ENCODE measurements around the gene LRRC10B.

LRRC10B gene

GRCh38 chr11:61486779-61487178 lies 21.8 kb upstream of the LRRC10B start:
- no peak for DNase-seq (ENCODE audit: low read depth in 2 of 2)

- no peak for DNase-seq (ENCODE audit: low read depth in 2 of 2)
These were observed 21.1 kb upstream of the LRRC10B start for GRCh38 chr11:61487342-61488025.

- no peak for DNase-seq (ENCODE audit: low read depth in 2 of 2)
These were observed 19.8 kb upstream of the LRRC10B start for GRCh38 chr11:61488651-61489291.

- DNase-seq (ENCODE audit: low read depth in 2 of 2): no peak
These were observed 18.5 kb upstream of the LRRC10B start for GRCh38 chr11:61489833-61490721.

- no peak for DNase-seq (ENCODE audit: low read depth in 2 of 2)
These were observed 16.7 kb upstream of the LRRC10B start for GRCh38 chr11:61491736-61492395.

GRCh38 chr11:61494381-61494961 lies 14.1 kb upstream of the LRRC10B start:
- DNase-seq (ENCODE audit: low read depth in 2 of 2): no peak

GRCh38 chr11:61495801-61496601 lies 12.5 kb upstream of the LRRC10B start:
- DNase-seq (ENCODE audit: low read depth in 2 of 2): no peak

- no peak for DNase-seq (ENCODE audit: low read depth in 2 of 2)
These were observed 11.7 kb upstream of the LRRC10B start for GRCh38 chr11:61496602-61497400.

- DNase-seq (ENCODE audit: low read depth in 2 of 2): no peak
These were observed 11.1 kb upstream of the LRRC10B start for GRCh38 chr11:61497473-61497872.

GRCh38 chr11:61497876-61498275 lies 10.7 kb upstream of the LRRC10B start:
- no peak for DNase-seq (ENCODE audit: low read depth in 2 of 2)

- DNase-seq (ENCODE audit: low read depth in 2 of 2): no peak
These were observed 9.7 kb upstream of the LRRC10B start for GRCh38 chr11:61498767-61499341.

- no peak for DNase-seq (ENCODE audit: low read depth in 2 of 2)
These were observed 8.6 kb upstream of the LRRC10B start for GRCh38 chr11:61499816-61500491.

- no peak for DNase-seq (ENCODE audit: low read depth in 2 of 2)
These were observed 6.0 kb upstream of the LRRC10B start for GRCh38 chr11:61502522-61502921.

GRCh38 chr11:61503135-61503770 lies 5.3 kb upstream of the LRRC10B start:
- no peak for DNase-seq (ENCODE audit: low read depth in 2 of 2)

- no peak for DNase-seq (ENCODE audit: low read depth in 2 of 2)
These were observed 3.4 kb upstream of the LRRC10B start for GRCh38 chr11:61505106-61505505.

- no peak for DNase-seq (ENCODE audit: low read depth in 2 of 2)
These were observed 2.9 kb upstream of the LRRC10B start for GRCh38 chr11:61505640-61506155.

- no peak for DNase-seq (ENCODE audit: low read depth in 2 of 2)
These were observed 1.4 kb upstream of the LRRC10B start for GRCh38 chr11:61507012-61507768.

Measured in stimulated activated CD4-positive, alpha-beta T cell treated with anti-CD3 and anti-CD28 coated beads, Interleukin-4, amount 100 ng/mL, for 48 hours (primary cell).